HepG2 (cell line): ENCODE results near the gene SLC34A3. TPM values are rescaled to one million over a fixed set of nuclear protein-coding genes. Genes with fewer than 3 reads are reported as not detected.

Experiments
- ASH2L ChIP-seq: fragments of 300-600, 200-600 bp; sonication (generic); IDR thresholded peaks from 2 replicates; pipeline ENCODE4 v1.7.0; 2017; ENCODE audit warnings: low read depth, mild to moderate bottlenecking, moderate library complexity, mixed read lengths, low read length; ENCODE audit not compliant: insufficient read length
- CHD2 ChIP-seq: IDR thresholded peaks from 2 replicates; pipeline ENCODE4 v1.6.1; 2011; ENCODE audit warnings: low read depth, low read length, improper control_type of control experiment
- DPF2 ChIP-seq: sonication (generic); formaldehyde crosslinking; IDR thresholded peaks from 2 replicates; pipeline ENCODE4 v1.4.0; 2020; ENCODE audit warnings: mild to moderate bottlenecking, low read depth, missing genetic modification reagents, borderline replicate concordance
- GFI1 ChIP-seq: sonication (generic); formaldehyde crosslinking; IDR thresholded peaks from 2 replicates; pipeline ENCODE4 v1.5.0; 2020; ENCODE audit warnings: missing genetic modification reagents, mild to moderate bottlenecking, borderline replicate concordance
- KMT2A ChIP-seq: sonication (generic); formaldehyde crosslinking; IDR thresholded peaks from 2 replicates; pipeline ENCODE4 v1.4.0; 2020; ENCODE audit warnings: missing genetic modification reagents
- POLR2AphosphoS5 ChIP-seq: IDR thresholded peaks from 2 replicates; pipeline ENCODE4 v1.6.1; 2012; ENCODE audit warnings: low read depth, low read length
- POLR2G ChIP-seq: fragments of 200-400 bp; formaldehyde crosslinking; IDR thresholded peaks from 2 replicates; pipeline ENCODE4 v1.6.1; 2018; ENCODE audit warnings: mild to moderate bottlenecking, low read depth, low read length, moderate library complexity
- RAD21 ChIP-seq: fragments of 450-650 bp; formaldehyde crosslinking; IDR thresholded peaks from 2 replicates; pipeline ENCODE4 v1.5.0; 2020; ENCODE audit warnings: mild to moderate bottlenecking
- SPEN ChIP-seq: sonication (generic); formaldehyde crosslinking; IDR thresholded peaks from 2 replicates; pipeline ENCODE4 v1.5.1; 2020; ENCODE audit warnings: low read depth, mild to moderate bottlenecking, missing genetic modification reagents
- TBX2 ChIP-seq: sonication (generic); formaldehyde crosslinking; IDR thresholded peaks from 2 replicates; pipeline ENCODE4 v1.5.0; 2020; ENCODE audit warnings: missing genetic modification reagents, mild to moderate bottlenecking, borderline replicate concordance
- TFAP4 ChIP-seq: sonication (generic); IDR thresholded peaks from 2 replicates; pipeline ENCODE4 v1.6.1; 2016; ENCODE audit warnings: low read depth, borderline replicate concordance
- ZBTB7A ChIP-seq: sonication (generic); formaldehyde crosslinking; IDR thresholded peaks from 2 replicates; pipeline ENCODE4 v1.8.0; 2022; ENCODE audit warnings: mild to moderate bottlenecking, missing genetic modification reagents
- ZEB1 ChIP-seq: IDR thresholded peaks from 2 replicates; pipeline ENCODE4 v1.6.1; 2012; ENCODE audit warnings: mild to moderate bottlenecking, low read depth, inconsistent platforms; ENCODE audit not compliant: insufficient replicate concordance
- ZFP36L2 ChIP-seq: sonication (generic); formaldehyde crosslinking; IDR thresholded peaks from 2 replicates; pipeline ENCODE4 v1.4.0; 2020; ENCODE audit warnings: missing genetic modification reagents
- ZMAT3 ChIP-seq: sonication (generic); formaldehyde crosslinking; conservative IDR thresholded peaks from 2 replicates; pipeline ENCODE4 v1.7.0; 2021; ENCODE audit warnings: missing genetic modification reagents
- ZNF263 ChIP-seq: sonication (generic); formaldehyde crosslinking; IDR thresholded peaks from 2 replicates; pipeline ENCODE4 v1.4.0; 2020; ENCODE audit warnings: missing genetic modification reagents
- ZNF337 ChIP-seq: sonication (generic); formaldehyde crosslinking; IDR thresholded peaks from 2 replicates; pipeline ENCODE4 v1.5.1; 2020; ENCODE audit warnings: missing genetic modification reagents, low read depth, mild to moderate bottlenecking, borderline replicate concordance
- ZNF484 ChIP-seq: sonication (generic); formaldehyde crosslinking; IDR thresholded peaks from 2 replicates; pipeline ENCODE4 v1.5.1; 2020; ENCODE audit warnings: mild to moderate bottlenecking, low read depth, missing genetic modification reagents, borderline replicate concordance
- ZNF512 ChIP-seq: sonication (generic); formaldehyde crosslinking; IDR thresholded peaks from 2 replicates; pipeline ENCODE4 v1.4.0; 2020; ENCODE audit warnings: mild to moderate bottlenecking, missing genetic modification reagents
- ZNF577 ChIP-seq: sonication (generic); formaldehyde crosslinking; IDR thresholded peaks from 2 replicates; pipeline ENCODE4 v1.4.0; 2020; ENCODE audit warnings: mild to moderate bottlenecking, low read depth, missing genetic modification reagents, borderline replicate concordance
- ZNF644 ChIP-seq: IDR thresholded peaks from 2 replicates; pipeline ENCODE4 v1.6.1; 2016; ENCODE audit warnings: low read depth
- polyA plus RNA-seq, 8 experiments: library from polyadenylated mRNA; depleted of rRNA in 3 of 8; stranded (reverse) in 7 of 8; unstranded in 1 of 8; fragments of >200 nt; fragmentation: Illumina TruSeq in 4 of 8; extraction: Trizol in 4 of 8; gene quantifications; 2 replicates each; pipeline versions ENCODE4 v1.2.1 to v1.2.3, GENCODE V29; 2011 to 2016; ENCODE audit warnings: low read depth in 4 of 8, missing spikeins in 1 of 8, mixed read lengths in 1 of 8; ENCODE audit not compliant: insufficient read depth in 1 of 8
- total RNA-seq, 5 experiments: library from RNA; depleted of rRNA; stranded (reverse); fragments of >200 nt; fragmentation: Illumina TruSeq; extraction: Trizol; gene quantifications; 2 replicates each; pipeline ENCODE4 v1.2.3, GENCODE V29; 2016; ENCODE audit warnings: low read depth in 1 of 5
- TF ChIP-seq, protein P1 (sequence below), 2 experiments: sonication (generic) in 1 of 2; formaldehyde crosslinking in 1 of 2; IDR thresholded peaks; 2 replicates each; pipeline versions ENCODE4 v1.4.0 to v1.6.1; 2018 to 2020; ENCODE audit warnings: missing genetic modification reagents in 2 of 2, borderline replicate concordance in 1 of 2, low read depth in 1 of 2, mild to moderate bottlenecking in 1 of 2, missing biosample characterization in 1 of 2
- TF ChIP-seq, protein P2 (sequence below): sonication (generic); formaldehyde crosslinking; IDR thresholded peaks from 2 replicates; pipeline ENCODE4 v1.8.1; 2023; ENCODE audit warnings: mild to moderate bottlenecking, moderate library complexity, missing genetic modification reagents

The SLC34A3 gene
- total and polyA plus RNA-seq, 2 of the 13 experiments (the other 11 are each of a cell fraction or from before 2014, with no cell fraction given), result 0.07 to 1.0 TPM

DNA sequence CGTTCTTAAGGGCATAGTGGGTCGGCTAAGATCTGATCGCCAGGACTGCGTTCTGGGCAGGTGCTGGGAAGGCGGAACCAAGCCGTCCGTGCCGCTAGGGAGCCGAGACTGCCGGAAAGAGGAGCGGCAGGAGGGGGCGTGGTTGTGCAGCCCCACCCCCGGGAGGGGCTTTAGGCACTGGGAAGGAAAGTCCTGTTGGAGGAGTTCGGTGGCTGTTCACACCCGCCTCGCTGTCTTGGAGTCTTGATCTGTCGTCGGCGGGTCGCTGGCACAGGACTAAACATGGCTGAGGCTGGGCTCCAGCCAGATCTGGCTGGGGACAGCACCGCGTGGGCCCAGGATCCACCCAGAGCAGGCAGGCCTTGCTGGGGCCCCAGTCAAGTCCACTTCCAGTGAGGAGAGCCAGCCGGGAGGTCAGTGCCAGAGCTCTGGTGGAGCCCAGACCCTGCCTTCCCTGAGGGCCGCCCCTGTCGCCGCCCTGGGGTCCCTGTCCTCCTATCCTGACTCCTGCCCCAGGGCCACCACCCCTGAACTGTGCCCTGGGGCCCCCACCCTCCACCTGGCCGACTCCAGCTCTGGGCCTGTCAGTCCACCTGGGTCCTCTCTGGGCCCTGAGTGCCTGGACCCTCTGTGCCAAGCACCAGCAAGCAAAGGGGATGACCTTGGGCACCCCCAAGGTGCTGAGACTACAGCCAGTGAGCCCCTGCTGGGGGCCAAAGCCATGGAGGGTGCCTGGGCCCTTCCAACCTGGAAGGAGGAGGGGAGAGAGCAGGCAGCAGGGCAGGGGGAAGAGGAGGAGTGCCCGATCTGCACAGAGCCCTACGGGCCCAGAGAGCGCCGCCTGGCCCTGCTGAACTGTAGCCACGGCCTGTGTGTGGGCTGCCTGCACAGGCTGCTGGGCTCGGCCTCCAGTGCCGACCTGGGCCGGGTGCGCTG, 13.2 kb upstream of the SLC34A3 start (continued):
- TF ChIP-seq, protein P1, sequence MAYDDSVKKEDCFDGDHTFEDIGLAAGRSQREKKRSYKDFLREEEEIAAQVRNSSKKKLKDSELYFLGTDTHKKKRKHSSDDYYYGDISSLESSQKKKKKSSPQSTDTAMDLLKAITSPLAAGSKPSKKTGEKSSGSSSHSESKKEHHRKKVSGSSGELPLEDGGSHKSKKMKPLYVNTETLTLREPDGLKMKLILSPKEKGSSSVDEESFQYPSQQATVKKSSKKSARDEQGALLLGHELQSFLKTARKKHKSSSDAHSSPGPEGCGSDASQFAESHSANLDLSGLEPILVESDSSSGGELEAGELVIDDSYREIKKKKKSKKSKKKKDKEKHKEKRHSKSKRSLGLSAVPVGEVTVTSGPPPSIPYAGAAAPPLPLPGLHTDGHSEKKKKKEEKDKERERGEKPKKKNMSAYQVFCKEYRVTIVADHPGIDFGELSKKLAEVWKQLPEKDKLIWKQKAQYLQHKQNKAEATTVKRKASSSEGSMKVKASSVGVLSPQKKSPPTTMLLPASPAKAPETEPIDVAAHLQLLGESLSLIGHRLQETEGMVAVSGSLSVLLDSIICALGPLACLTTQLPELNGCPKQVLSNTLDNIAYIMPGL (CRISPR knock-in tag; IDR thresholded peaks at IDR 0.05; ENCODE audit: borderline replicate concordance in 1 of 2, low read depth in 1 of 2), result no peak; a peak in 2 of 4 replicates
- TF ChIP-seq GFI1 (CRISPR knock-in tag) (no peak), DPF2 (no peak), ZNF337 (peak; percentile 73; the same call in 1 of the 2 replicates), ZEB1 (no peak), ZNF263 (CRISPR knock-in tag) (peak; percentile 70; the same call in 1 of the 2 replicates), SPEN (CRISPR knock-in tag) (no peak; the same call in 1 of the 2 replicates), KMT2A (CRISPR knock-in tag) (no peak; the same call in 1 of the 2 replicates), TFAP4 (peak; percentile 11; the same call in 1 of the 2 replicates), POLR2G (peak; percentile 78), ZFP36L2 (CRISPR knock-in tag) (no peak), RAD21 (0 out of 2 replicates have a peak, but pooled peaks have one; percentile 11), POLR2AphosphoS5 (peak; percentile 86), ZMAT3 (CRISPR knock-in tag) (no peak), ZNF577 (no peak), ZNF484 (CRISPR knock-in tag) (no peak), ZNF644 (CRISPR knock-in tag) (no peak), CHD2 (no peak), ZNF512 (CRISPR knock-in tag) (no peak), ZBTB7A (peak; percentile 37; the same call in 1 of the 2 replicates), TBX2 (0 out of 2 replicates have a peak, but pooled peaks have one; percentile 45), ASH2L (no peak)
- TF ChIP-seq, protein P2, sequence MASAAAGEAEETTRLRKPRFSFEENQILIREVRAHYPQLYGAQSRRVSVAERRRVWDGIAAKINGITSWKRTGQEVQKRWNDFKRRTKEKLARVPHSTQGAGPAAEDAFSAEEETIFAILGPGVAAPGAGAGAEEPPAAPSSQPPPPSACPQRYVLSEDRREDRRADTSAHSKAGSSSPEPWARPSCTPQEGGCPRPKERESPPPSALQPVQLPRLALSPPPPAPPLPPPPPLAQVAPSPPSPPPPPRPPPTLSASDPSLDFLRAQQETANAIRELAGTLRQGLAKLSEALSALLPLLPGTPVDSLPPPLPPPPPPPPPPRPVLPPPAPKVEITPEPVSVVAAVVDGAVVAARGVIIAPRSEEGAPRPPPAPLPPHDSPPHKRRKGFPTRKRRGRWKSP (CRISPR knock-in tag), result 0 out of 2 replicates have a peak, but pooled peaks have one; percentile 44
